Choroid plexus epithelial cell (primary cell): ENCODE results near the gene LRRC23.
"Not testable (repeated sequence)": the region's sequence is repeated elsewhere in the genome, so short reads cannot be mapped to it uniquely, and the experiment has no call there.

ENCODE experiments used
- DNase-seq: peaks from one replicate; pipeline ENCODE4 v3.0.0-alpha.2; 2010; ENCODE audit warnings: low read depth
- H3K4me3 ChIP-seq: 2 replicates; pipeline ENCODE4 v1.5.1; 2011; ENCODE audit warnings: low read depth, mild to moderate bottlenecking, control low read depth, low read length, moderate library complexity
- TF ChIP-seq, protein P1 (sequence below): conservative IDR thresholded peaks from 2 replicates; pipeline ENCODE4 v1.5.1; 2011; ENCODE audit warnings: low read depth, mild to moderate bottlenecking, control low read depth, inconsistent platforms, low read length, moderate library complexity

The LRRC23 gene

DNA sequence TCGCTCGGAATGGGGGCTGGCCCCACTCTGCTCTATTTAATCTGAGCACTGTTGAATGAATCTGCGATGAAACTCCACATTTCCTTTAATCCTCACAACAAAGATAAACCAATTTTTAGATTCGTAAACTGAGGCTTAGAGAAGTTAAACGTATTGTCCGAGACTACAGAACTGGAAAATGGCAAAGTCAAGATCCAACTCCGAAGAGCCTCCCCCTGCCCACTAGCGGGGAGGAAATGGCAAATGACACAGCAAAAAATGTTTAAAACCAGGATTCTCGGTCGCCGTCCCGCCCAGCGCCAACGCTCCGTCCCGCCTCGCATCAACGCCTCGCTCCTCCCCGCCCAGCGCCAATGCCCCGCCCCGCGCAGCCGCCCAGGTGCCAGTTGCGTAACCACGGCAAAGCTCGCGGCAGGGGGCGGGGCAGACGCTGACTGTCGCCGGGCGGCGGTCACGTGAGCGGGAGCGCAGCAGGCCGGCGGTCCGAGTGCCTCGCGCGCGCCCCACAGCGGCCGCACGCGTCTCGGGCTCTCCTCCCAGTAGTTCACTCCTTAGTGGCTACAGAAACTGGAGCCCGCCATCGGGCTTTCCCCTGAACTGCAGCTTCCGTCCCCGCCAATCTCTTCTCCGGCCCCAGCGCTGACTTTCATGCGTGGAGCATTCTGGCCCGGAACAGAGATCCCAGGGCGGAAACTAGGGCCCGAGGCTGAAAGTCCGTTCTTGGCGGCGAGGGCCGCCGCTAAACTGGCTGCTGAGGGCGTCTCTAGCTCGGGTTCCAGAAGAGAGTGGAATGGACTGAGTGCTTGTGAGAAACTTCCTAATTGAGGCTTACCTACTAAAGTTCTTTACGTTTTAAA is 13.6 kb upstream of the LRRC23 start:
- TF ChIP-seq, protein P1, sequence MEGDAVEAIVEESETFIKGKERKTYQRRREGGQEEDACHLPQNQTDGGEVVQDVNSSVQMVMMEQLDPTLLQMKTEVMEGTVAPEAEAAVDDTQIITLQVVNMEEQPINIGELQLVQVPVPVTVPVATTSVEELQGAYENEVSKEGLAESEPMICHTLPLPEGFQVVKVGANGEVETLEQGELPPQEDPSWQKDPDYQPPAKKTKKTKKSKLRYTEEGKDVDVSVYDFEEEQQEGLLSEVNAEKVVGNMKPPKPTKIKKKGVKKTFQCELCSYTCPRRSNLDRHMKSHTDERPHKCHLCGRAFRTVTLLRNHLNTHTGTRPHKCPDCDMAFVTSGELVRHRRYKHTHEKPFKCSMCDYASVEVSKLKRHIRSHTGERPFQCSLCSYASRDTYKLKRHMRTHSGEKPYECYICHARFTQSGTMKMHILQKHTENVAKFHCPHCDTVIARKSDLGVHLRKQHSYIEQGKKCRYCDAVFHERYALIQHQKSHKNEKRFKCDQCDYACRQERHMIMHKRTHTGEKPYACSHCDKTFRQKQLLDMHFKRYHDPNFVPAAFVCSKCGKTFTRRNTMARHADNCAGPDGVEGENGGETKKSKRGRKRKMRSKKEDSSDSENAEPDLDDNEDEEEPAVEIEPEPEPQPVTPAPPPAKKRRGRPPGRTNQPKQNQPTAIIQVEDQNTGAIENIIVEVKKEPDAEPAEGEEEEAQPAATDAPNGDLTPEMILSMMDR = peak; percentile 59
- H3K4me3 ChIP-seq = peak overlapping the region; percentile 58
- peak; percentile 97 for DNase-seq

DNA sequence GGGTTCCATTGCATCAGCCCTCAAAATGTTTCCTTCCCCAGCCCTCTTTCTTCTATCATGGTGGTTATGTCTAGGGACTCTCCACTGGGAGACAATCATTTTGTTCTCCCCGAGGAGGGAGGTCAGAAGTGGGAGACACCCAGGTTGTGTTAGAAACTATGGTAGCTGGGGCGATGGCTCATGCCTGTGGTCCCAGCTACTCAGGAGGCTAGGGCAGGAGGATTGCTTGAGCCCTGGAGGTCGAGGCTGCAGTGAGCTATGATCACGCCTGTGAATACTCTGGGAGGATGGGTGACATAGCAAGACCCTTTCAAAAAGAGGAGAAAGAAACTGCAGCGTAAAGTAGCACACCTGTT is 13.0 kb upstream of the LRRC23 start:
- DNase-seq = no peak
- TF ChIP-seq, protein P1 = no peak
- peak overlapping the region; percentile 58 for H3K4me3 ChIP-seq

DNA sequence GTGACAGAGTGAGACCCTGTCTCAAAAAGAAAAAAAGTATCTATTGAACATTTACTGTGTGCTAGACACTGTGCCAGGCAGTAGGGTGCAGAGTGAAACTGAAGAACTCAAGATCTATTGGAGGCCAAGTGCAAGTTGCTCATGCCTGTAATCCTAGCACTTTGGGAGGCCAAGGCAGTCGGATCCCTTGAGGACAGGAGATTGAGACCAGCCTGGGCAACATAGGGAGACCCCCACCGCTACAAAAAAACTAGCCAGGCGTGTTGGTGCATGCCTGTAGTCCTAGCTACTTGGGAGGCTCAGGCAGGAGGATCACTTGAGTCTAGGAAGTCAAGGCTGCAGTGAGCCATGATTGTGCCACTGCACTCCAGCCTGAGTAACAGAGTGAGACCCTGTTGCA is 11.9 kb upstream of the LRRC23 start:
- DNase-seq, H3K4me3 ChIP-seq: not testable (repeated sequence)

DNA sequence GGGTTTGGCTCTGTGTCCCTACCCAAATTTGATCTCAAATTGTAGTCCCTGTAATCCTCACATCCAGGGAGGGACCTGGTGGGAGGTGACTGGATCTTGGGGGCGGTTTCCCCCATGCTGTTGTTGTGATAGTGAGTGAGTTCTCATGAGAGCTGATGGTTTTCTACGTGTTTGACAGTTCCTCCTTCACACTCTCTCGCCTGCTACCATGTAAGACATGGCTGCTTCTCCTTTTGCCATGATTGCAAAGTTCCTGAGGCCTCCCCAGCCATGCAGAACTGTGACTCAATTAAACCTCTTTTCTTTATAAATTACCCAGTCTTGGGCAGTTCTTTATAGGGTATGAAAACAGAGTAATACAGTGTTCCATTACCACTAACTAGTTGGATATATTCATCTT is 10.3 kb upstream of the LRRC23 start:
- no peak overlapping the region for H3K4me3 ChIP-seq
- DNase-seq = no peak
- TF ChIP-seq, protein P1 = no peak

DNA sequence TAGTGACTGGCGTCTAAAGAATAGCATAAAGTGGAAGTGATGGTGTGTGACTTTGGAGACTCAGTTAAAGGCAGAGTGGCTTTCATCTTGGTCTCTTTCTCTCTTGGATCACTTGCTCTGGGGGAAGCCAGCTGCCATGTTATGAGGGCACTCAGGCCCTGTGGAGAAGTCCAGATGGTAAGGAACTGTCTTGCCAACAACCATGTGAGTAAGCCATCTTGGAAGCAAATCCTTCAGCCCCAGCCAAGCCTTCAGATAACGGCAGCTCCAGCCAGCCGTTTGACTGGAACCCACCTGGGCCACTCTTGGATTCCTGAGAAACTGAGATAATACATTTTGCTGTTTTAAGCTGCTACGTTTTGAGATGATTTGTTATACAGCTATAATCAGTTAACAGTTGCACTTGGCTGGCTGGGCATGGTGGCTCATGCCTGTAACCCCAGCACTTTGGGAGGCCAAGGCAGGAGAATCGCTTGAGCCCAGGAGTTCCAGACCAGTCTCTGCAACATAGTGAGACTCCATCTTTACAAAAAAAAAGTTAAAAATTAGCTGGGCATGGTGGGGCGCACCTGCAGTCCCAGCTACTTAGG is 7.7 kb upstream of the LRRC23 start:
- H3K4me3 ChIP-seq = no peak overlapping the region

DNA sequence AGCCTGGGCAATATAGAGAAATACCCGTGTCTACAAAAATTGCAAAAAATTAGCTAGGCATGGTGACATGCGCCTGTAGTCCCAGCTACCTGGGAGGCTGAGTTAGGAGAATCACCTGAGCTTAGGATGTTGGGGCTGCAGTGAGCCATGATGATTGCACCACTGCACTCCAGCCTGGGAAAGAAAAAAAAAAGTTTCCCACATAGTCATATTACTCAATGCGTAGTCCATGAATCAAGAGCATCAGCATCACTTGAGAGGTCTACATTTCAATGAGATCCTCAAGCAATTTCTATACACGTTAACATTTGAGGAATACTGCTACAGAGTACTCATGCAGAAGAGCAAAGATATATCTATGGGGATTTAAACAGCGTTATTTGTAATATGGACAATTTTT is 5.2 kb upstream of the LRRC23 start:
- H3K4me3 ChIP-seq = no peak overlapping the region
- TF ChIP-seq, protein P1 = no peak
- DNase-seq = no peak

More for the DNA sequence above, 7.7 kb upstream of the LRRC23 start:
- TF ChIP-seq, protein P1 = no peak
- no peak for DNase-seq

DNA sequence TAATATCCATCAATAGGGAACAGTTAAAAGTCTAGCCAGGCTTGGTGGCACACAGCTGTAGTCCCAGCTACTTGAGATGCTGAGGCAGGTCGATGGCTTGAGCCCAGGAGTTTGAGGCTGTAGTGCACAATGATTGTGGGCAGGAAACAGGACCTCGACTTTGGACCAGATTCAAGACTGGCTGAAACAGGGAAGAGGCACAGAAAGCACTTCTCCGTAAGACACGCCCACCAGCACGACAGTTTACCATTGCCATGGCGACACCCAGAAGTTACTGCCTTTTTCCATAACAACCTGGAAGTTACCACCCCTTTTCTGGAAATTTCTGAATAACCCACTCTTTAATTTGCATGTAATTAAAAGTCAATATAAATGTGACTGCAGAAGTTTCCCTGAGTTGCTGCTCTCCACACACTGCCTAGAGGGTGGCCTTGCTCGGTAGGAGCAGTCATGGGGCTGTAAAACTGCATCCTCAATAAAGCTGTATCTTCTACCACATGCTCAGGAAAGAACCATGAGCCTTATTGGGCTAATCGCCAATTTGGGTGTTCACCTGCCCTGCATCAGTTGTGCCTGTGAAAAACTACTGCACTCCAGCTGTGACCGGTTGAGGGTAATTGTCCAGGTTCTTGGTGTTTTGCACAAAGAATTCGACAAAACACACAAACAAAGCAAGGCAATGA is 4.6 kb upstream of the LRRC23 start:
- no peak overlapping the region for H3K4me3 ChIP-seq
- peak; percentile 48 for DNase-seq
- TF ChIP-seq, protein P1 = no peak
